Fibroblast of mammary gland (primary cell): ENCODE results near the gene CRLF3.
A peak's percentile ranks its signal among the peaks of the same experiment; 100 is the strongest.
"Not testable (repeated sequence)": the region's sequence is repeated elsewhere in the genome, so short reads cannot be mapped to it uniquely, and the experiment has no call there.

ENCODE experiments used
- DNase-seq: peaks from one replicate; pipeline ENCODE4 v3.0.0-alpha.2; 2010; ENCODE audit warnings: low read depth
- H3K4me3 ChIP-seq: 2 replicates; pipeline ENCODE4 v1.5.1; 2011; ENCODE audit warnings: low read depth, mild to moderate bottlenecking, low read length, moderate library complexity; ENCODE audit not compliant: control insufficient read depth
- CTCF ChIP-seq: conservative IDR thresholded peaks from 2 replicates; pipeline ENCODE4 v1.5.1; 2011; ENCODE audit warnings: low read depth, low read length, inconsistent platforms; ENCODE audit not compliant: control insufficient read depth, insufficient read depth

Gene CRLF3

DNA sequence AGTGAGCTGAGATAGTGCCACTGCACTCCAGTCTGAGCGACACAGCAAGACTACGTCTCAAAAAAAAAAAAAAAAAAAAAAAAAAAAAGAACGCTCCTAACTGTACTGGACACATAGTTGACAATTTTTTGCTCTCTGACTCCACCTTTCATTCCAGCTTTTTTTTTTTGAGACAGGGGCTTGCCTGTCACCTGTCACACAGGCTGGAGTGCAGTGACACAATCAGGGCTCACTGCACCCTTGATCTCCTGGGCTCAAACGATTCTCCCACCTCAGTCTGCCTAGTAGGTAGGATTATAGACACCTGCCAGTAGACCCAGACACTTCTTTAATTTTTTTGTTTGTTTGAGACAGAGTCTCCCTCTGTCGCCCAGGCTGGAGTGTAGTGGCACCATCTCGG lies 2.6 kb upstream of the CRLF3 start:
- DNase-seq: no peak
- TF ChIP-seq CTCF: no peak

GRCh38 chr17:30824002-30824355 lies 513 bp downstream of the CRLF3 start:
- peak overlapping the region; percentile 95 for H3K4me3 ChIP-seq
- TF ChIP-seq CTCF: no peak
- DNase-seq: no peak

More for the DNA sequence above, 2.6 kb upstream of the CRLF3 start:
- H3K4me3 ChIP-seq: no peak overlapping the region

- TF ChIP-seq CTCF: no peak
- DNase-seq: no peak
- peak overlapping the region; percentile 95 for H3K4me3 ChIP-seq
Observed at GRCh38 chr17:30823421-30823820, 1.1 kb downstream of the CRLF3 start.

DNA sequence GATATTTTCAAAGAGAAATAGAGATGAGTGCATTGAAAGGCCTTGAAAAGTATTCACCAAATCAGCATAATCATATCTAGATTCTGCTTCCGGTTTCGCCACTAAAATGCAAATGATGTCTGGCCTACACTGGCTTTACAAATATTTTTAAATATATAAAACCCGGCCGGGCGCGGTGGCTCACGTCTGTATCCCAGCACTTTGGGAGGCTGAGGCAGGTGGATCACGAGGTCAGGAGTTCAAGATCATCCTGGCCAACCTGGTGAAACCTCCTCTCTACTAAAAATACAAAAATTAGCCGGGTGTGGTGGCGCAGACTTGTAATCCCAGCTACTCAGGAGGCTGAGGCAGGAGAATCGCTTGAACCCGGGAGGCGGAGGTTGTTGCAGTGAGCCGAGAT lies 1.6 kb downstream of the CRLF3 start:
- H3K4me3 ChIP-seq, DNase-seq: not testable (repeated sequence)

- no peak for DNase-seq
- no peak overlapping the region for H3K4me3 ChIP-seq
- TF ChIP-seq CTCF: no peak
Observed at GRCh38 chr17:30821871-30822723, 2.4 kb downstream of the CRLF3 start.

DNA sequence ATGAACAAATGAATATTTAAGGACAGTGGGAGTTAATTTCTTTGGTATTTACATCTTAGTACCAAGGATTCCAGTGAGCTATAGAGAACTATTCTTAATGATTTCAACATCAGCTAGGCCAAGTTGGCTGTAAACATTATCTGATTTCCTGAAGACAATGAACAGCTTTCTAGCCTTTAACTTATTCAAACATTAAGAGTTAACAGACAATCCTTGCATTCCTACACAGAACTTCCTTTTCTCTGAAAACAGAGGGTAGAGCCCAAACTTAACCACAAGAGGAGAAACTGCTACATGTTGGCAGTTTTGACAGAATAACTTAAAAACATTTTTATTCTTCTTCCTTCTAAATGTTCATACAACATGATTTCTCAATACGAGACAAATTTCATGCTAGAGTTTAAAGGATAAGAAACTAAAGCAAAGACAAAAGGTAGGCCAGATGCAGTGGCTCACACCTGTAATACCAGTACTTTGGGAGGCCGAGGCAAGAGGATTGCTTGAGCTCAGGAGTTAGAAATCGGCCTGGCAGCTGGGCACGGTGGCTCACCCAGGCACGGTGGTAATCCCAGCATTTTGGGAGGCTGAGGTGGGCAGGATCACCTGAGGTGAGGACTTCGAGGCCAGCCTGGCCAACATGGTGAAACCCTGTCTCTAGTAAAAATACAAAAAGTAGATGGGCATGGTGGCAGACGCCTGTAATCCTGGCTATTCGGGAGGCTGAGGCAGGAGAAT lies 4.4 kb downstream of the CRLF3 start:
- TF ChIP-seq CTCF: no peak
- no peak overlapping the region for H3K4me3 ChIP-seq
- DNase-seq: no peak

- TF ChIP-seq CTCF: no peak
- H3K4me3 ChIP-seq: no peak overlapping the region
- no peak for DNase-seq
Observed at GRCh38 chr17:30816165-30816564, 8.3 kb downstream of the CRLF3 start.

GRCh38 chr17:30814860-30815259 lies 9.6 kb downstream of the CRLF3 start:
- not testable (repeated sequence) for H3K4me3 ChIP-seq
- peak; percentile 38 for DNase-seq

GRCh38 chr17:30814236-30814635 lies 10.3 kb downstream of the CRLF3 start:
- H3K4me3 ChIP-seq, DNase-seq: not testable (repeated sequence)
